NK-92 treated with Interleukin-12 subunit alpha and Interleukin-12 subunit beta, amount 100 ng/mL, for 24 hours (cell line): ENCODE measurements around the gene VWA1.
"Not testable (repeated sequence)": the region's sequence is repeated elsewhere in the genome, so short reads cannot be mapped to it uniquely, and the experiment has no call there.

Source experiments
- DNase-seq: peaks from one replicate; lab custom pipeline; 2025; lab: John Stamatoyannopoulos, UW

The VWA1 gene

DNA sequence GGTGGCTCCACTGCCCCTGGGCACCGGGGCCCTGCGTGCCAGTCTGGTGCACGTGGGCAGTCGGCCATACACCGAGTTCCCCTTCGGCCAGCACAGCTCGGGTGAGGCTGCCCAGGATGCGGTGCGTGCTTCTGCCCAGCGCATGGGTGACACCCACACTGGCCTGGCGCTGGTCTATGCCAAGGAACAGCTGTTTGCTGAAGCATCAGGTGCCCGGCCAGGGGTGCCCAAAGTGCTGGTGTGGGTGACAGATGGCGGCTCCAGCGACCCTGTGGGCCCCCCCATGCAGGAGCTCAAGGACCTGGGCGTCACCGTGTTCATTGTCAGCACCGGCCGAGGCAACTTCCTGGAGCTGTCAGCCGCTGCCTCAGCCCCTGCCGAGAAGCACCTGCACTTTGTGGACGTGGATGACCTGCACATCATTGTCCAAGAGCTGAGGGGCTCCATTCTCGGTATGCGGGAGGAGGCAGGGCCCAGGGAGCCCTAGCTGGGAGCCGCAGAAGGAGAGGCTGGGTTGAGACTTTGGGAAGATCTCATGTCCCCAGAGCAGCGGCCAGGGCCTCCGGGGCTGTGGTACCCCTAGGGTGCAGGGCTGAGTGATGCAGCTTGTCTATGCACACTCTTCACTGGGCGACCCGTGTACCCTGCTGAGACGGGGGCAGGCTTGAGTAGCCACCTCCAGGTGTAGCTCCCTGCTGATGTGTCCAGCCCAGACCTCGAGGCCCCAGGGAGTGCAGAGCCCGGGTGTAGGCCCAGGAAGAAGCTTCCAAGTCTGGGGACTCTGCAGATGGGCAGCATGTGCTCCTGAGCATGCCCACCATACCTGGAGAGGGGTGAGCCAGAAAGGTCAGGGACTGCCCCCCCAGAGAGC lies 1.8 kb downstream of the VWA1 start:
- no peak for DNase-seq

DNA sequence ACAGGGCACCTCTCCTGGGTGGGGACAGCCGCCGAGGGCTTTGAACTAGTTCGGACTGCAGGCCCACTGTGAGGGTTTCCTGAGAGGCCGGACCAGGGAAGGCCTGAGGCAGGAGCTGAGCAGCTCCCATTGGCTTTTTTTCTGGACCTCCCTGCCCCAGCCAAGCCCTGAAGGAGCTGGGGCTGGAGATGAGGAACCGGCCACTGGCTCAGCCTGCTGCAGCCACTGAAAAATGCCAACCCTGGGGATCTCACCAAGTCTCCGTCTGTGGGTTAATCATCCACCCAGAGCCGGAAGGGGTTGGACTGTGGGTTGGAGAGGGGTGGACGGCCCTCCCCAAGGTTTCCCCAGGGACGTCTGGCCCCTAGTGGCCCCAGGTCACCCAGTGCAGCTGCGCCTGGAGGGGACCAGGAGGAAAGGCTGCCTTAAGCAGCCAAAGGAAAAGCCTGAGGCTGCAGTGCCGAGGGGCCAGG lies 2.5 kb downstream of the VWA1 start:
- DNase-seq: no peak

DNA sequence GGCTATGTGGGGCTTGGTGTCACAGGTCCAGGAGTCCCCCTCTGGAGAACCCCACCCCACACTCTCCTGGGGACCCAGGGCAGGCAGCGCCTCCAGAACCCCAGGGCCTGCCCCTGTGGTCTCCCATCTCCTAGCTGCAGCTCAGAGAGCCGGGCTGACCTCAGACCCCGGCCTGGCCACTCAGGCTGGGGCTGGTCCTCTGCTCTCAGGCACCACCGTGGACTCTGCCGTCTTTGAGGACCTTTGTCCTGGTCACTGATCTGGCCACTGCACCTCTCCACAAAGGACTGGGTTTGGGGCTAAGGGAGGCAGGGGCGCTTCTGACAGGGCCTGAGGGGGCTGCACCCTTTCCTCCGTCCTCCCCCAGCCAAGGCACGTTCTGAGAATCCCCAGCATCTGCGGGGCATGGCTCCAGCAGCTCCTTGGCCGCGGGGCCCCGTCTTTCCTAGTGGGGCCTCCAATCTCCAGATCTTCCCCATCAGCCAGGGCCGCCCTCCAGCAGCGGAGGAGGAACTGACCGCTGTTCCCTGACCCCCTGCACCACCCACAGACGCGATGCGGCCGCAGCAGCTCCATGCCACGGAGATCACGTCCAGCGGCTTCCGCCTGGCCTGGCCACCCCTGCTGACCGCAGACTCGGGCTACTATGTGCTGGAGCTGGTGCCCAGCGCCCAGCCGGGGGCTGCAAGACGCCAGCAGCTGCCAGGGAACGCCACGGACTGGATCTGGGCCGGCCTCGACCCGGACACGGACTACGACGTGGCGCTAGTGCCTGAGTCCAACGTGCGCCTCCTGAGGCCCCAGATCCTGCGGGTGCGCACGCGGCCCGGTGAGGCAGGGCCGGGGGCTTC lies 3.3 kb downstream of the VWA1 start:
- no peak for DNase-seq

DNA sequence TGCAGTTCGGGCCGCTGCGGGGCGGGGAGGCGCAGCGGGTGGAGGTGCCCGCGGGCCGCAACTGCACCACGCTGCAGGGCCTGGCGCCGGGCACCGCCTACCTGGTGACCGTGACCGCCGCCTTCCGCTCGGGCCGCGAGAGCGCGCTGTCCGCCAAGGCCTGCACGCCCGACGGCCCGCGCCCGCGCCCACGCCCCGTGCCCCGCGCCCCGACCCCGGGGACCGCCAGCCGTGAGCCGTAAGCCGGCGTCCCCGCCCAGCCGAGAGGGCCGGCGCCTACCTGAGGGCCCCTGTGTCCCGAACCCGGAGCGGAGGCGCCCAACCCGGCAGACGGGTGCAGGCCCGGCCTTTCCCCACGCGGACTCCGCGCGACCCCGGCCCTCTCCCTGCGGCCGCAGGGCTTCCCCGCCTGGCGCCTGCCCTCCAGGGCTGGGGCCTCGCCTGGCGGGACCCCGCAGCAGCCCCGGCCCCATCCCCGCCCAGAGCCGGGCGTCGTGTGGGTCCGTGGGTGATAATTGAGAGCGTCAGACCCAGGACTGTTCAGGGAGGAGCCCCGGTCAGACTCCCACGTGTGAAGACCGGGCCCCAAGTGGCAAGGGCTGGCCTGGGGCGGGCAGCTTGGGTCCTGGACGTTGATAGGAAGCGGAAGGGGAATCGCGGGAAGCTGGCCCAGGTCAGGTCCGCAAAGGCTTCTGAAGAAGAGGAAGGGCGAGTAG lies 4.2 kb downstream of the VWA1 start:
- no peak for DNase-seq

DNA sequence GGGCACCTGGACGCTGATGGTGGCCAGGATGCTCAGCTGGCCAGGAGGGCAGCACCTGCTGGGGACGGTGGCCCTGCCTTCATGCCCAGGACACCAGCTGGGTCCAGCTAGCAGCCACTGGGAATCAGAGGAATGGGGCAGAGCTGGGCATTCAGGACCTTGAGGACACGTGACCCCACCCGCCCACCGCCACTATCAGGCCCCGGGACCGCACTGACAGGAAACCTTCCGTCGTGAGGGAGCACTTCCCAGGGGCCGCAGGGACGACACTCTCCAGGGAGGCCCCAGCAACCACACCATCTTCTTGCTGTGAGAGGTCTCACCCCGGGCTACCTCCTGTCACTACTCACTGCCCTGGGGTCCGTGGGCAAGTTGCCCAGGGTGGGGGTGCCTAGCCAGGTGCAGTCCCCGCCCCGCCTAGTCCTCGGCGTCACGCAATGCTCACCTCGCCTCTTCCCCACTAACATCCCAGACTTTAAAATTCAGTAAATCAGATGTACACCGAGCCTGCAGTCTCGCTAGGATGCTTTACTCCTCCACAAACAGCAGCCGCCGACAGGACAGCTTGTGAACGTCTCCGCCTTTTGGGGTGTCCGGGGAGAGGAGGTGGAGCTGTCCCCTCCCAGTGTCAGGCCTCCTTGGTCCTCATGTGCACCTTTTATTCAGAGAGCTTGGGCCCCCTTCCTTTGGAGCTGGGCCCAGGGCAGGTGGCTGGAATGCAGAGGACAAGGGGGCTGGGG lies 4.9 kb downstream of the VWA1 start:
- DNase-seq: no peak

- no peak for DNase-seq
Observed at GRCh38 chr1:1441002-1441888, 5.8 kb downstream of the VWA1 start.

DNA sequence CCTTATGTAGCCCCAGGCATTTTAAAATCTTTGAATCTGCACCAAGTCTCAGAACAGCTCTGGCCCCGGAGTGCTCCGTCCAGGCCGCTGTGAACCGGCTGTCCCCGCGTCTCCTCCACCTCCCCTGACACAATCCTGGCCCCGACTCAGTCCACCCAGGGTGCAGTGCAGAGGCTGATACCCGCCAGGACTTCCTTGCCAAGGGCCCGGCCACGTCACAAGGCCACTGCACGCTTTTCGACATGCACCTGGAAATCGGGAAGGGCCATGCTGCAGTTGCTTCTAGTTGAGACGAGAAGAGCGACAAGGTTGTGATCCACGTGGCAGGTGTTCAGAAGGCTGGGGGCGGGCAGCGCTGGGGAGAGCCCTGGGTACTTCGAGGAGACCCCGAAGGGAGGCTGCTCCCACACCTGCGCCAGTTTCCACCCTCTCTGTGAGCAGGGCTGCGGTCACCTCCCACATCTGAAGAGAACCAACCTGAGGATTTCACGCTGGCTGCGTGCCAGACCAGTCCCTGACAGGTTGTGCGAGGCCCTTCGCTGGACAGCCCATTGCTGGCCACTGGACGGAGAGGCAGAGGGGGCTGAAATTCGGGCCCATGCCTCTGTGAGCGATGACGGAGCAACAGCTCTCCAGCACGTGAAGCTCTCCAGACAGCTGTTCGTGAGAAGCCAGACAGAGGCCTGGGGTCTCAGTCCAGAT lies 6.7 kb downstream of the VWA1 start:
- DNase-seq: no peak

DNA sequence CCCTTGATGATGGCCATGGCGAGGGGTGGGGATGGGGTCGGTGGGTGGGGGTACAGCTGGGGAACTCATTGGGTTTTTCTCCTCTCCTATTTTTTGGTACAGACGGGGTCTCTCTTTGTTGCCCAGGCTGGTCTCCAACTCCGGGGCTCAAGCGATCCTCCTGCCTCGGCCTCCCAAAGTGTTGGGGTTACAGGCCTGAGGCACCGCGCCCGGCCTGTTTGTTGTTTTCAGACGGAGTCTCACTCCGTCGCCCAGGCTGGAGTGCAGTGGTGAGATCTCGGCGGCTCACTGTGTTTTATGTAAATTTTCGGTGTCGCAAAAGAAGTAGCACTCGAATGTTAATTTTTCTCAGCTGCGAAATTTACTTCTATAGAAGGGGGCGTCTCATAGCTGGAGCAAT lies 11.1 kb downstream of the VWA1 start:
- DNase-seq: not testable (repeated sequence)

- DNase-seq: no peak
Observed at GRCh38 chr1:1449099-1449739, 13.7 kb downstream of the VWA1 start, which contains the start of gene ATAD3C. Gene ATAD3C (plus strand): TSS chr1:1449689. CDS start chr1:1450684, 995 bp downstream.

DNA sequence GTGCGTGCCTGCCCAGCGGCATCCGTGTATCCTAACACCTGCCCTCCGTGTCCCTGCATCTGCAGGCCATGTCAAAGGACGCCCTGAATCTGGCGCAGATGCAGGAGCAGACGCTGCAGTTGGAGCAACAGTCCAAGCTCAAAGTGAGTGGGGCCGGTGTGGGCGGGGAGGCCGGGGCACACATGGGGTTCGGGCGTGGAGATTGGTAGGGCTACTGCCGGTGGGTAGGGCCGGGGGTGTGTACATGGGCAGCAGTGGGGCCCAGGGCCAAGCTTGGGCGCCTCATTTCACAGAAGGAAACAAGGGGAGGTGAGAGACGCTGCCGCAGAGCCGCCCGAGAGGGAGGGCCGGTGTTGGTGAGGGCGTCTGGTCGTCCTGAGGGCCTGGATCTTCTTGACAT lies 15.1 kb downstream of the VWA1 start:
- DNase-seq: not testable (repeated sequence)

DNA sequence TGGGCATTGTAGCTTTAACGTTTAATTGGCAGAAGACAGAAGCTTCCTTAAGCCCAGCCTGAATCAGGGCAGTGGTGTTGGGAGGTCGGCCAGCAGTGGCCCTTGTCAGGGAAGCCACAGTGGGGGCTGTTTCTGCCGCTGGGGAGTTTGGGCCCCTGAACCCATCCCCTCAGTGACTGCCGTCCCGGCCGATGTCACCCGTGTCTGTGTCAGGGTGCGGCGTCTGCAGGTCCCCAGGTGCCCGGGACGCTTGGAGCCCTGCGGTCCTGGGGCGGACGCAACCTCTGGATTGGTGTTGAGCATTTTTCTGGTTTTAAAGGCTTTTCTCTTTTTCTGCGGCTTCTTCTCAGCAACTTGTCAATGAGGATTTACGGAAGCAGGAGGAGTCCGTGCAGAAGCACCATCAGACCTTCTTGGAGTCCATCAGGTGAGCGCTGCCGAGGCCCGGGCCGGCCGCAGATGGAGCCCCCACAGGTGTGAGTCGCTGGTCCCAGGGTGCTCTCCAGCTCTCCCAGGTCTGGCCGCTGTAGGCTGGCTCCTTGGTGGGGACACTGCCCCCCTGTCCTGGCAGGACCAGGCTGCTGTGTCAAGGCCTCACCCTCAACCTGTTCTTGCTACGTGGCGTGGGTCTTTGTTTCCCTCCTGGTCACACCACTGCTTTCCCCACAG lies 16.3 kb downstream of the VWA1 start:
- no peak for DNase-seq

GRCh38 chr1:1452365-1452739 lies 16.9 kb downstream of the VWA1 start:
- DNase-seq: not testable (repeated sequence)

GRCh38 chr1:1452882-1453281 lies 17.4 kb downstream of the VWA1 start:
- no peak for DNase-seq

- DNase-seq: not testable (repeated sequence)
Observed at GRCh38 chr1:1454286-1455056, 19.0 kb downstream of the VWA1 start.

DNA sequence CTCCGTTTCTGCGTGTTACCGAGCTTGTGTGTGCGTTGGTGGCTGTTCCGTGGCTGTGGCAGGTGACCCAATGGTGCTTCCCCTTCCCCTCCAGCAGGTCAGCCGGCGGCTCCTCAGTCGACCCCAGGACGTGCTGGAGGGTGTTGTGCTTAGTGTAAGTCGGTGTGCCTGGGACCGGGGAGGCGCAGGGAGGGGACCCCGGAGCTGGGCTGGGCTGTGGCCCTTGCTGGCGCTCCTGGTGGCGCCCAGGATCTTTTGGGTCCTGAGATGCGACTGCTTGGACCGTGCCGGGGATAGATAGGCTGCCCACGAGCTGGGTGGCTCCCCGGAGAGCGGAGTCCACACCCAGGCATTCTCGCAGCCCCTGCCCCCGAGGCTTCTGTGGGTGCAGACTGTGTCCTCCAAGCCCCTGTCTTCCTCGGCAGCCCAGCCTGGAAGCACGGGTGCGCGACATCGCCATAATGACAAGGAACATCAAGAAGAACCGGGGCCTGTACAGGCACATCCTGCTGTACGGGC lies 19.9 kb downstream of the VWA1 start:
- no peak for DNase-seq

DNA sequence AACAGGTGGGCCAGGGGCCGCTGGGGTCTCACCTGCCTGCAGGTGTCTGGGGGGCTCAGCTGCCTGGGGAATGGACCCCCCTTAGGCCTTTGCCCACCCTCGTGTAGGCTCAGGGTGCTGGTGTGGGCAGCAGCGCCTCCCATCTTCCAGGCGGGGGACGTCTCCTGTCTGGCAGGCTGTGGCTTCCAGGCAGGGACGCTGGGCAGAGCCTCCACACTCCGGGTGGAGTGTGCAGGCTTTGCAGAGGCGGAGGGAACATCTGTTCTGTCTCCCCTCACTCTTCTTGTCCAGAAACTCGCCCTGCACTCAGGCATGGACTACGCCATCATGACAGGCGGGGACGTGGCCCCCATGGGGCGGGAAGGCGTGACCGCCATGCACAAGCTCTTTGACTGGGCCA lies 20.4 kb downstream of the VWA1 start:
- DNase-seq: not testable (repeated sequence)

GRCh38 chr1:1456683-1457255 lies 21.3 kb downstream of the VWA1 start:
- DNase-seq: not testable (repeated sequence)
